HepG2 (cell line): Measurements from ENCODE around the gene BMPR1B. TPM values are rescaled to one million over a fixed set of nuclear protein-coding genes. Genes with fewer than 3 reads are reported as not detected.

Experiments
- ADNP ChIP-seq: sonication (generic); formaldehyde crosslinking; IDR thresholded peaks from 2 replicates; pipeline ENCODE4 v1.4.0; 2020; ENCODE audit warnings: missing genetic modification reagents
- CHD2 ChIP-seq: IDR thresholded peaks from 2 replicates; pipeline ENCODE4 v1.6.1; 2011; ENCODE audit warnings: low read depth, low read length, improper control_type of control experiment
- ELF4 ChIP-seq: sonication (generic); formaldehyde crosslinking; IDR thresholded peaks from 2 replicates; pipeline ENCODE4 v1.5.0; 2020; ENCODE audit warnings: missing genetic modification reagents, mild to moderate bottlenecking, moderate library complexity, borderline replicate concordance
- HIVEP1 ChIP-seq: sonication (generic); formaldehyde crosslinking; IDR thresholded peaks from 2 replicates; pipeline ENCODE4 v1.4.0; 2020; ENCODE audit warnings: mild to moderate bottlenecking, missing genetic modification reagents
- NFATC3 ChIP-seq: sonication (generic); formaldehyde crosslinking; IDR thresholded peaks from 2 replicates; pipeline ENCODE4 v1.5.1; 2020; ENCODE audit warnings: mild to moderate bottlenecking, missing genetic modification reagents
- PHF21A ChIP-seq: sonication (generic); formaldehyde crosslinking; IDR thresholded peaks from 2 replicates; pipeline ENCODE4 v1.5.0; 2020; ENCODE audit warnings: mild to moderate bottlenecking, missing genetic modification reagents
- SOX13 ChIP-seq, 3 experiments: fragments of 450-650 bp in 1 of 3; sonication (generic) in 1 of 3; formaldehyde crosslinking in 1 of 3; IDR thresholded peaks in 2 of 3; conservative IDR thresholded peaks in 1 of 3; 2 replicates each; pipeline versions ENCODE4 v1.5.0 to v1.6.1; 2016 to 2020; ENCODE audit warnings: antibody characterized with exemption in 1 of 3, mild to moderate bottlenecking in 1 of 3, missing compliant biosample characterization in 1 of 3, missing genetic modification reagents in 1 of 3, moderate library complexity in 1 of 3
- SRSF9 ChIP-seq: fragments of 200-400 bp; formaldehyde crosslinking; IDR thresholded peaks from 2 replicates; pipeline ENCODE4 v1.6.1; 2018; ENCODE audit warnings: borderline replicate concordance, mild to moderate bottlenecking, low read depth, low read length; ENCODE audit not compliant: insufficient read depth, poor library complexity, severe bottlenecking
- TMF1 ChIP-seq: sonication (generic); formaldehyde crosslinking; IDR thresholded peaks from 2 replicates; pipeline ENCODE4 v1.8.1; 2022; ENCODE audit warnings: low read depth, missing genetic modification reagents
- ZBTB33 ChIP-seq: sonication (generic); formaldehyde crosslinking; IDR thresholded peaks from 2 replicates; pipeline ENCODE4 v1.4.0; 2020; ENCODE audit warnings: missing genetic modification reagents
- ZNF20 ChIP-seq: sonication (generic); formaldehyde crosslinking; IDR thresholded peaks from 2 replicates; pipeline ENCODE4 v1.4.0; 2020; ENCODE audit warnings: mild to moderate bottlenecking, moderate library complexity, missing genetic modification reagents
- ZNF432 ChIP-seq: sonication (generic); formaldehyde crosslinking; IDR thresholded peaks from 2 replicates; pipeline ENCODE4 v1.5.0; 2020; ENCODE audit warnings: missing genetic modification reagents, mild to moderate bottlenecking, borderline replicate concordance
- ZNF451 ChIP-seq: sonication (generic); formaldehyde crosslinking; IDR thresholded peaks from 2 replicates; pipeline ENCODE4 v1.5.0; 2020; ENCODE audit warnings: mild to moderate bottlenecking, missing genetic modification reagents
- ZNF577 ChIP-seq: sonication (generic); formaldehyde crosslinking; IDR thresholded peaks from 2 replicates; pipeline ENCODE4 v1.4.0; 2020; ENCODE audit warnings: mild to moderate bottlenecking, low read depth, missing genetic modification reagents, borderline replicate concordance
- ZNF605 ChIP-seq: sonication (generic); formaldehyde crosslinking; IDR thresholded peaks from 2 replicates; pipeline ENCODE4 v1.8.0; 2022; ENCODE audit warnings: mild to moderate bottlenecking, missing genetic modification reagents
- ZNF720 ChIP-seq: sonication (generic); formaldehyde crosslinking; IDR thresholded peaks from 2 replicates; pipeline ENCODE4 v1.4.0; 2020; ENCODE audit warnings: missing genetic modification reagents
- ZNF75D ChIP-seq: sonication (generic); formaldehyde crosslinking; IDR thresholded peaks from 2 replicates; pipeline ENCODE4 v1.8.1; 2023; ENCODE audit warnings: missing genetic modification reagents, mild to moderate bottlenecking, borderline replicate concordance
- polyA plus RNA-seq, 8 experiments: library from polyadenylated mRNA; depleted of rRNA in 3 of 8; stranded (reverse) in 7 of 8; unstranded in 1 of 8; fragments of >200 nt; fragmentation: Illumina TruSeq in 4 of 8; extraction: Trizol in 4 of 8; gene quantifications; 2 replicates each; pipeline versions ENCODE4 v1.2.1 to v1.2.3, GENCODE V29; 2011 to 2016; ENCODE audit warnings: low read depth in 4 of 8, missing spikeins in 1 of 8, mixed read lengths in 1 of 8; ENCODE audit not compliant: insufficient read depth in 1 of 8
- total RNA-seq, 5 experiments: library from RNA; depleted of rRNA; stranded (reverse); fragments of >200 nt; fragmentation: Illumina TruSeq; extraction: Trizol; gene quantifications; 2 replicates each; pipeline ENCODE4 v1.2.3, GENCODE V29; 2016; ENCODE audit warnings: low read depth in 1 of 5
- TF ChIP-seq, protein P1 (sequence below): sonication (generic); formaldehyde crosslinking; IDR thresholded peaks from 2 replicates; pipeline ENCODE4 v1.4.0; 2020; ENCODE audit warnings: mild to moderate bottlenecking, missing genetic modification reagents
- TF ChIP-seq, protein P2 (sequence below): IDR thresholded peaks from 2 replicates; pipeline ENCODE4 v1.6.1; 2016
- TF ChIP-seq, protein P3 (sequence below): sonication (generic); formaldehyde crosslinking; IDR thresholded peaks from 2 replicates; pipeline ENCODE4 v1.4.0; 2020; ENCODE audit warnings: missing genetic modification reagents, borderline replicate concordance
- TF ChIP-seq, protein P4 (sequence below): sonication (generic); formaldehyde crosslinking; IDR thresholded peaks from 2 replicates; pipeline ENCODE4 v1.4.0; 2020; ENCODE audit warnings: mild to moderate bottlenecking, missing genetic modification reagents

Gene BMPR1B
- total and polyA plus RNA-seq, 2 of the 13 experiments (the other 11 are each of a cell fraction or from before 2014, with no cell fraction given), result 0.07 TPM; not detected in 1

- TF ChIP-seq SRSF9 (no peak), HIVEP1 (CRISPR knock-in tag) (no peak), PHF21A (peak; percentile 46; the same call in 1 of the 2 replicates), ZNF720 (CRISPR knock-in tag) (no peak), ZNF577 (CRISPR knock-in tag) (no peak), NFATC3 (CRISPR knock-in tag) (no peak), ELF4 (CRISPR knock-in tag) (no peak), SOX13 (IDR thresholded peaks at IDR 0.05) (no peak), SOX13 (CRISPR knock-in tag; conservative IDR thresholded peaks at IDR 0.05 in 1 of 2, IDR thresholded peaks at IDR 0.05 in 1 of 2) (peak in 1 of 2 experiments; percentile 63; a peak in 2 of 4 replicates), ZNF605 (no peak), ZNF75D (CRISPR knock-in tag) (no peak), ZNF432 (CRISPR knock-in tag) (no peak), CHD2 (no peak), ZNF451 (CRISPR knock-in tag) (no peak), ADNP (CRISPR knock-in tag) (no peak), TMF1 (CRISPR knock-in tag) (no peak), ZNF20 (CRISPR knock-in tag) (no peak), ZBTB33 (CRISPR knock-in tag) (no peak)
- TF ChIP-seq, protein P1, sequence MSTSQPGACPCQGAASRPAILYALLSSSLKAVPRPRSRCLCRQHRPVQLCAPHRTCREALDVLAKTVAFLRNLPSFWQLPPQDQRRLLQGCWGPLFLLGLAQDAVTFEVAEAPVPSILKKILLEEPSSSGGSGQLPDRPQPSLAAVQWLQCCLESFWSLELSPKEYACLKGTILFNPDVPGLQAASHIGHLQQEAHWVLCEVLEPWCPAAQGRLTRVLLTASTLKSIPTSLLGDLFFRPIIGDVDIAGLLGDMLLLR, result no peak
- TF ChIP-seq, protein P2, sequence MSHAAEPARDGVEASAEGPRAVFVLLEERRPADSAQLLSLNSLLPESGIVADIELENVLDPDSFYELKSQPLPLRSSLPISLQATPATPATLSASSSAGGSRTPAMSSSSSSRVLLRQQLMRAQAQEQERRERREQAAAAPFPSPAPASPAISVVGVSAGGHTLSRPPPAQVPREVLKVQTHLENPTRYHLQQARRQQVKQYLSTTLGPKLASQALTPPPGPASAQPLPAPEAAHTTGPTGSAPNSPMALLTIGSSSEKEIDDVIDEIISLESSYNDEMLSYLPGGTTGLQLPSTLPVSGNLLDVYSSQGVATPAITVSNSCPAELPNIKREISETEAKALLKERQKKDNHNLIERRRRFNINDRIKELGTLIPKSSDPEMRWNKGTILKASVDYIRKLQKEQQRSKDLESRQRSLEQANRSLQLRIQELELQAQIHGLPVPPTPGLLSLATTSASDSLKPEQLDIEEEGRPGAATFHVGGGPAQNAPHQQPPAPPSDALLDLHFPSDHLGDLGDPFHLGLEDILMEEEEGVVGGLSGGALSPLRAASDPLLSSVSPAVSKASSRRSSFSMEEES (CRISPR knock-in tag), result no peak
- TF ChIP-seq, protein P3, sequence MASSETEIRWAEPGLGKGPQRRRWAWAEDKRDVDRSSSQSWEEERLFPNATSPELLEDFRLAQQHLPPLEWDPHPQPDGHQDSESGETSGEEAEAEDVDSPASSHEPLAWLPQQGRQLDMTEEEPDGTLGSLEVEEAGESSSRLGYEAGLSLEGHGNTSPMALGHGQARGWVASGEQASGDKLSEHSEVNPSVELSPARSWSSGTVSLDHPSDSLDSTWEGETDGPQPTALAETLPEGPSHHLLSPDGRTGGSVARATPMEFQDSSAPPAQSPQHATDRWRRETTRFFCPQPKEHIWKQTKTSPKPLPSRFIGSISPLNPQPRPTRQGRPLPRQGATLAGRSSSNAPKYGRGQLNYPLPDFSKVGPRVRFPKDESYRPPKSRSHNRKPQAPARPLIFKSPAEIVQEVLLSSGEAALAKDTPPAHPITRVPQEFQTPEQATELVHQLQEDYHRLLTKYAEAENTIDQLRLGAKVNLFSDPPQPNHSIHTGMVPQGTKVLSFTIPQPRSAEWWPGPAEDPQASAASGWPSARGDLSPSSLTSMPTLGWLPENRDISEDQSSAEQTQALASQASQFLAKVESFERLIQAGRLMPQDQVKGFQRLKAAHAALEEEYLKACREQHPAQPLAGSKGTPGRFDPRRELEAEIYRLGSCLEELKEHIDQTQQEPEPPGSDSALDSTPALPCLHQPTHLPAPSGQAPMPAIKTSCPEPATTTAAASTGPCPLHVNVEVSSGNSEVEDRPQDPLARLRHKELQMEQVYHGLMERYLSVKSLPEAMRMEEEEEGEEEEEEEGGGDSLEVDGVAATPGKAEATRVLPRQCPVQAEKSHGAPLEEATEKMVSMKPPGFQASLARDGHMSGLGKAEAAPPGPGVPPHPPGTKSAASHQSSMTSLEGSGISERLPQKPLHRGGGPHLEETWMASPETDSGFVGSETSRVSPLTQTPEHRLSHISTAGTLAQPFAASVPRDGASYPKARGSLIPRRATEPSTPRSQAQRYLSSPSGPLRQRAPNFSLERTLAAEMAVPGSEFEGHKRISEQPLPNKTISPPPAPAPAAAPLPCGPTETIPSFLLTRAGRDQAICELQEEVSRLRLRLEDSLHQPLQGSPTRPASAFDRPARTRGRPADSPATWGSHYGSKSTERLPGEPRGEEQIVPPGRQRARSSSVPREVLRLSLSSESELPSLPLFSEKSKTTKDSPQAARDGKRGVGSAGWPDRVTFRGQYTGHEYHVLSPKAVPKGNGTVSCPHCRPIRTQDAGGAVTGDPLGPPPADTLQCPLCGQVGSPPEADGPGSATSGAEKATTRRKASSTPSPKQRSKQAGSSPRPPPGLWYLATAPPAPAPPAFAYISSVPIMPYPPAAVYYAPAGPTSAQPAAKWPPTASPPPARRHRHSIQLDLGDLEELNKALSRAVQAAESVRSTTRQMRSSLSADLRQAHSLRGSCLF (CRISPR knock-in tag), result no peak
- TF ChIP-seq, protein P4, sequence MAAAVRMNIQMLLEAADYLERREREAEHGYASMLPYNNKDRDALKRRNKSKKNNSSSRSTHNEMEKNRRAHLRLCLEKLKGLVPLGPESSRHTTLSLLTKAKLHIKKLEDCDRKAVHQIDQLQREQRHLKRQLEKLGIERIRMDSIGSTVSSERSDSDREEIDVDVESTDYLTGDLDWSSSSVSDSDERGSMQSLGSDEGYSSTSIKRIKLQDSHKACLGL (CRISPR knock-in tag), result no peak
Observed at GRCh38 chr4:94897023-94897422, 139.3 kb downstream of the BMPR1B start (continued).
